Endodermal cell (in vitro differentiated cells): ENCODE data around the gene CLTCL1. TPM values are rescaled to one million over a fixed set of nuclear protein-coding genes. Genes with fewer than 3 reads are reported as not detected.
A peak's percentile ranks its signal among the peaks of the same experiment; 100 is the strongest.

Experiments used
- DNase-seq: peaks from one replicate; pipeline ENCODE4 v3.0.0-alpha.2; 2017
- H3K27ac ChIP-seq: 2 replicates; pipeline ENCODE4 v1.5.1; 2013; ENCODE audit warnings: mild to moderate bottlenecking, low read depth, low read length, moderate library complexity
- H3K27me3 ChIP-seq: 2 replicates; pipeline ENCODE4 v1.6.1; 2013; ENCODE audit warnings: mild to moderate bottlenecking, low read length, moderate library complexity; ENCODE audit not compliant: insufficient read depth, control insufficient read depth, poor library complexity, severe bottlenecking
- H3K36me3 ChIP-seq: 2 replicates; pipeline ENCODE4 v1.7.0; 2013; ENCODE audit warnings: mild to moderate bottlenecking, low read length, moderate library complexity; ENCODE audit not compliant: control insufficient read depth, insufficient read depth
- H3K4me1 ChIP-seq: one replicate; pipeline ENCODE4 v1.7.0; 2013; ENCODE audit warnings: low read length; ENCODE audit not compliant: control insufficient read depth, insufficient read depth
- H3K4me3 ChIP-seq: 2 replicates; pipeline ENCODE4 v1.5.1; 2013; ENCODE audit warnings: mild to moderate bottlenecking, low read length, moderate library complexity
- H3K9ac ChIP-seq: 2 replicates; pipeline ENCODE4 v1.6.1; 2013; ENCODE audit warnings: mild to moderate bottlenecking, low read length, moderate library complexity; ENCODE audit not compliant: poor library complexity, severe bottlenecking; ENCODE audit errors: extremely low read depth
- H3K9me3 ChIP-seq: 2 replicates; pipeline ENCODE4 v1.6.1; 2013; ENCODE audit warnings: mild to moderate bottlenecking, low read length, moderate library complexity; ENCODE audit not compliant: control insufficient read depth
- H3K27ac Mint-ChIP-seq: 2 replicates; pipeline ENCODE4 v1.8.0; 2020; ENCODE audit warnings: mixed read lengths
- H3K27me3 Mint-ChIP-seq: 2 replicates; pipeline ENCODE4 v1.8.0; 2021; ENCODE audit warnings: mild to moderate bottlenecking, mixed read lengths; ENCODE audit not compliant: insufficient read depth
- H3K36me3 Mint-ChIP-seq: 2 replicates; pipeline ENCODE4 v1.8.0; 2020; ENCODE audit warnings: low read depth, mixed read lengths
- H3K4me1 Mint-ChIP-seq: 2 replicates; pipeline ENCODE4 v1.8.0; 2020; ENCODE audit warnings: mixed read lengths
- H3K4me3 Mint-ChIP-seq: 2 replicates; pipeline ENCODE4 v1.8.0; 2020; ENCODE audit warnings: mild to moderate bottlenecking, moderate library complexity, mixed read lengths
- H3K9me3 Mint-ChIP-seq: 2 replicates; pipeline ENCODE4 v1.8.0; 2020; ENCODE audit warnings: mild to moderate bottlenecking, mixed read lengths
- CTCF ChIP-seq: fragments of 200-600 bp; sonication (generic); conservative IDR thresholded peaks from 2 replicates; pipeline ENCODE4 v1.5.0; 2021; ENCODE audit warnings: antibody characterized with exemption, mild to moderate bottlenecking
- WGBS, 2 experiments: methylation state at CpG; one replicate each; pipeline versions ENCODE4 v1.1.5 to v1.1.7; 2013; ENCODE audit warnings: missing lambda C conversion rate in 2 of 2, mixed read lengths in 1 of 2; ENCODE audit not compliant: insufficient coverage in 1 of 2, insufficient read length in 1 of 2; 5-methylcytosine and 5-hydroxymethylcytosine counted together
- total RNA-seq, 2 donors: library from RNA; stranded (reverse); fragmentation: NEBNext Ultra II Directional in 1 of 2; extraction: Animal tissue kit (Norgen Biotek cat#: 25700) in 1 of 2; gene quantifications; 2 replicates in 1 of 2; 3 replicates in 1 of 2; pipeline ENCODE4 v1.2.1, GENCODE V29; 2021

The CLTCL1 gene
- total RNA-seq, 2 donors from 2014 or later: 11.8 to 14.4 TPM

DNA sequence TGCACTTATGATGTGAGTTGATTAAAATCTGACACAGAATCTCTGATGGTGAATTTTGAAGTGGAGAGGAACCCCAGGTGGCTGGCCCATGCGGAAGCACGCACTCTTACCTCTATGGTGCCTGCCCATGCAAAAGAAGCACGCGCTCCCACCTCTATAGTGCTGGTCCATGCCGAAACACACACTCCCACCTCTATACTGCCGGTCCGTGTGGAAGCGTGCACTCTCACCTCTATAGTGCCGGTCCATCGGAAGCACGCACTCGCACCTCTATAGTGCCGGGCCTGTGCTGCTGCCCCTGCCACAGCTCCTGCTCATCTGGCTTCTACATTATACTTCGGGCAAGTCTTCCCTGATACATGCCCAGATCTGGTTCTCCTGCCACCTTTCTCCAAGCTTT, 76.2 kb downstream of the CLTCL1 start:
- H3K9me3 Mint-ChIP-seq: no peaks in the 10 kb centered on the region
- peaks cover 12% of the 10 kb centered on the region for H3K36me3 Mint-ChIP-seq
- H3K27me3 Mint-ChIP-seq: no peaks in the 10 kb centered on the region
- Histone ChIP-seq H3K4me1 (no peaks in the 10 kb centered on the region), H3K9ac (no peak overlapping the region), H3K27me3 (no peaks in the 10 kb centered on the region), H3K9me3 (no peaks in the 10 kb centered on the region), H3K36me3 (peaks cover 3% of the 10 kb centered on the region), H3K4me3 (no peak overlapping the region), H3K27ac (no peak overlapping the region)
- no peak for TF ChIP-seq CTCF
- H3K4me3 Mint-ChIP-seq: no peak overlapping the region
- no peak overlapping the region for H3K27ac Mint-ChIP-seq
- WGBS, 2 experiments: 94 to 96% methylated on average over 13 to 14 of the region's 14 CpGs
- DNase-seq: no peak
- H3K4me1 Mint-ChIP-seq: peaks cover 6% of the 10 kb centered on the region

- Histone ChIP-seq H3K27me3 (no peaks in the 10 kb centered on the region), H3K9me3 (no peaks in the 10 kb centered on the region), H3K36me3 (peaks cover 3% of the 10 kb centered on the region), H3K4me3 (no peak overlapping the region), H3K9ac (no peak overlapping the region), H3K4me1 (no peaks in the 10 kb centered on the region), H3K27ac (no peak overlapping the region)
- 33 to 53% methylated on average over 1 to 4 of the region's 4 CpGs for WGBS, 2 experiments
- no peaks in the 10 kb centered on the region for H3K9me3 Mint-ChIP-seq
- H3K27ac Mint-ChIP-seq: no peak overlapping the region
- no peak for DNase-seq
- H3K4me3 Mint-ChIP-seq: no peak overlapping the region
- peaks cover 6% of the 10 kb centered on the region for H3K4me1 Mint-ChIP-seq
- H3K36me3 Mint-ChIP-seq: peaks cover 14% of the 10 kb centered on the region
- H3K27me3 Mint-ChIP-seq: no peaks in the 10 kb centered on the region
- TF ChIP-seq CTCF: no peak
Observed at GRCh38 chr22:19214078-19214473, 77.4 kb downstream of the CLTCL1 start.

GRCh38 chr22:19213442-19214077, 78.0 kb downstream of the CLTCL1 start:
- Mint-ChIP-seq H3K27me3 (no peaks in the 10 kb centered on the region), H3K36me3 (peaks cover 14% of the 10 kb centered on the region), H3K27ac (no peak overlapping the region), H3K4me3 (no peak overlapping the region), H3K9me3 (no peaks in the 10 kb centered on the region), H3K4me1 (peaks cover 6% of the 10 kb centered on the region)
- DNase-seq: peak; percentile 52
- Histone ChIP-seq H3K27ac (no peak overlapping the region), H3K9ac (no peak overlapping the region), H3K9me3 (no peaks in the 10 kb centered on the region), H3K36me3 (peaks cover 3% of the 10 kb centered on the region), H3K4me3 (no peak overlapping the region), H3K4me1 (no peaks in the 10 kb centered on the region), H3K27me3 (no peaks in the 10 kb centered on the region)
- no peak for TF ChIP-seq CTCF
- 55 to 59% methylated on average over 6 to 9 of the region's 9 CpGs for WGBS, 2 experiments
